Measurements from ENCODE around the gene CDH4. TPM values are rescaled to one million over a fixed set of nuclear protein-coding genes. Genes with fewer than 3 reads are reported as not detected.

Gene CDH4
- total RNA-seq, 4 donors from 2014 or later, result 0.13 to 0.38 (median 0.21) TPM; not detected in 1

- TF ChIP-seq CTCF (IDR thresholded peaks at IDR 0.05), result no peak
- no peak for TF ChIP-seq POLR2A (IDR thresholded peaks at IDR 0.05)
- Histone ChIP-seq H3K27me3 (peaks cover 0 to 7% (median 0%) of the 10 kb centered on the region in 4 donors), H3K36me3 (no peaks in the 10 kb centered on the region), H3K27ac (no peak overlapping the region), H3K4me3 (no peak overlapping the region), H3K9me3 (no peaks in the 10 kb centered on the region), H3K4me1 (no peaks in the 10 kb centered on the region)
- DNase-seq, result no peak
- intact Hi-C loops (cut with DNase I), result no loop called here
- WGBS, 2 donors, result 47 to 59% methylated on average over 4 of the region's 4 CpGs
Observed at GRCh38 chr20:61290721-61291120, 38.7 kb downstream of the CDH4 start.

GRCh38 chr20:61291166-61291829 is 39.2 kb downstream of the CDH4 start:
- no peak for TF ChIP-seq POLR2A (IDR thresholded peaks at IDR 0.05)
- no peak for TF ChIP-seq CTCF (IDR thresholded peaks at IDR 0.05)
- DNase-seq, result no peak
- WGBS, 2 donors, result 84 to 93% methylated on average over 12 to 16 of the region's 17 CpGs
- H3K9me3 ChIP-seq, result no peaks in the 10 kb centered on the region
- intact Hi-C loops (cut with DNase I), result no loop called here
- H3K27ac ChIP-seq, result no peak overlapping the region
- H3K4me3 ChIP-seq, result no peak overlapping the region
- no peaks in the 10 kb centered on the region for H3K4me1 ChIP-seq
- H3K27me3 ChIP-seq, result peaks cover 0 to 7% (median 0%) of the 10 kb centered on the region in 4 donors
- no peaks in the 10 kb centered on the region for H3K36me3 ChIP-seq

- WGBS, 2 donors, result 84 to 95% methylated on average over 4 to 10 of the region's 11 CpGs
- intact Hi-C loops (cut with DNase I), result no loop called here
- no peak overlapping the region for H3K27ac ChIP-seq
- H3K4me1 ChIP-seq, result no peaks in the 10 kb centered on the region
- TF ChIP-seq CTCF (IDR thresholded peaks at IDR 0.05) (no peak), POLR2A (IDR thresholded peaks at IDR 0.05) (no peak)
- H3K27me3 ChIP-seq, result peaks cover 0 to 7% (median 0%) of the 10 kb centered on the region in 4 donors
- no peak overlapping the region for H3K4me3 ChIP-seq
- no peaks in the 10 kb centered on the region for H3K9me3 ChIP-seq
- no peak for DNase-seq
- no peaks in the 10 kb centered on the region for H3K36me3 ChIP-seq
Observed at GRCh38 chr20:61292391-61292790, 40.3 kb downstream of the CDH4 start.

- intact Hi-C loops (cut with DNase I), result no loop called here
- Histone ChIP-seq H3K4me1 (no peaks in the 10 kb centered on the region), H3K36me3 (no peaks in the 10 kb centered on the region), H3K4me3 (no peak overlapping the region), H3K9me3 (no peaks in the 10 kb centered on the region), H3K27ac (no peak overlapping the region), H3K27me3 (peaks cover 0 to 7% (median 0%) of the 10 kb centered on the region in 4 donors)
- DNase-seq, result no peak
- no peak for TF ChIP-seq CTCF (IDR thresholded peaks at IDR 0.05)
- WGBS, 2 donors, result 71 to 78% methylated on average over 7 to 10 of the region's 19 CpGs
Observed at GRCh38 chr20:61292821-61293612, 41.0 kb downstream of the CDH4 start.

GRCh38 chr20:61293951-61294350 is 41.9 kb downstream of the CDH4 start:
- Histone ChIP-seq H3K27ac (no peak overlapping the region), H3K27me3 (peaks cover 0 to 4% (median 0%) of the 10 kb centered on the region in 4 donors), H3K36me3 (no peaks in the 10 kb centered on the region), H3K9me3 (no peaks in the 10 kb centered on the region), H3K4me3 (no peak overlapping the region), H3K4me1 (no peaks in the 10 kb centered on the region)
- TF ChIP-seq CTCF (IDR thresholded peaks at IDR 0.05), result no peak
- no peak for TF ChIP-seq POLR2A (IDR thresholded peaks at IDR 0.05)
- intact Hi-C loops (cut with DNase I), result no loop called here
- DNase-seq, result no peak
- 77% methylated on average over 4 of the region's 12 CpGs; no CpG with 5 or more reads in 1 of the 2 donors for WGBS, 2 donors
